Activated CD8-positive, alpha-beta memory T cell treated with anti-CD3 and anti-CD28 coated beads, Interleukin-2, amount 50 U/mL, for 24 hours (primary cell): ENCODE measurements around the gene AASS.
A peak's percentile ranks its signal among the peaks of the same experiment; 100 is the strongest.

ENCODE experiments used
- DNase-seq: peaks from one replicate; pipeline ENCODE4 v3.0.0-alpha.2; 2020; ENCODE audit errors: extremely low read depth

The AASS gene

DNA sequence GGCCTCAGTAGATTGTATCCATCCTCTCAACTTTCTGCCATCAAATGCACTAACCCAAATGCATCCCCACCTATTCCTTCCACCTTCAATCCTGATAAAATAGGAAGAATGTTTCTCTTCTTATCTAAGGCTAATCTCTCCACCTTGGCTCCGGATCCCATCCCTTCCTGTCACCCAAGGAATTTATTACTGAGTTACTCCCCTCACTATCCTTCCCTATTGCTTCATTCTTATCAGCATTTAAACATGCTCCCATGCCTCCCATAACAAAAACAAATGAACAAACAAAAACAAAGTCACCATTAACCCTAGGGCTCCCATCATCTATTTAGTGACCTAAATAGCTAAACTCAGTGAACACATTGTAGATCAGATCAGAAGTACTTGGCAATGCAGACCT, 25.3 kb downstream of the AASS start:
- DNase-seq = no peak

DNA sequence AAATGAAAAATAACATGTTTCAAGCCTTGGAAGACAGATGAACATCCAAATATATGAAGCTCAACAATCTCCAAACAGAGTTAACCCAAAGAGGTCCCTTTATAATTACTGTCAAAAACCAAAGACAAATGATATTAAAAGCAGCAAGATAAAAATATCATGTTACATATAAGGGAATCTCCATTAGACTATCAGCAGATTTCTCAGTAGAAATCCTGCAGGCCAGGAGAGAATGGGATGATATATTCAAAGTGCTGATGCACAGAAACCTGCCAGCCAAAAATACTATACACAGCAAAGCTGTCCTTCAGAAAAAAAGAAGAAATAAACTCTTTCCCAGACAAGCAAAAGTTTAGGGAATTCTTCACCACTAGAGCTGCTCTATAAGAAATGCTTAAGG, 41.0 kb downstream of the AASS start:
- DNase-seq = no peak

DNA sequence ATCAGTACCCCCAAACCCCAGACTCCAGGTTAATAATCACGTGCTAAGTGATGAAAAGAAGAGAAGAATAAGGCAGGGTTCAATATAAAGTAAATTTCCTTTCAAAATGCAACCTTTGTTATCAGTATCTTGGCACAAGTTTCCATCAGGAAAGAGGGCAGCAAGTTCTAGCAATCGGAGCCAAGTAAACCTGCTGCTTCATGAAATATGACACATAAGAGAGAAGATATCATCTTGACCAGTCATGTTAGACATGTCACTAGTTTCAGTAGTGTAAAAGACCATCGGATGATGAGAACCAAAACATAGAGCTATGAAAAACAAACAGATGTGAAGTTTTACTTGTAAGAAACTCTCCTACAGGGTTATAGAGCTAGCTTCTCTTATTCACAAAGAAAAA, 44.0 kb downstream of the AASS start:
- DNase-seq = no peak

DNA sequence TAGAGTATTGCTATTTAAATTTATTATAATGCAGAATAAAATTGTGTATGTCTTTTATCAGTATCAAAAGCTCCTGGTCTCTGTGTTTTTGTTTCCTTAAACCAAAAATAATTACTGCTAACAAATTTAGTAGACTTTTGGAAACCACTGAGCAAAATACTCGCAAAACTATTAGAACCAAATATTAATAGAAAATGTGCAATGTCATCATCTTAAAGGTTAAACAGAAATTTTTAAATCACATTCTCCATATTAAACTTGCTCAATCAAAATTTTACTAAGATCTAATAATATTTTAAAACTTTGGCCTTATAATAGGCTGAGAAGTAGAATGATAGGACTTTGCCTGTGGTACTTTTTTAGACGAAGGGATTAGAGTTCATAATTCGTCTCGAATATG, 48.4 kb downstream of the AASS start:
- no peak for DNase-seq

DNA sequence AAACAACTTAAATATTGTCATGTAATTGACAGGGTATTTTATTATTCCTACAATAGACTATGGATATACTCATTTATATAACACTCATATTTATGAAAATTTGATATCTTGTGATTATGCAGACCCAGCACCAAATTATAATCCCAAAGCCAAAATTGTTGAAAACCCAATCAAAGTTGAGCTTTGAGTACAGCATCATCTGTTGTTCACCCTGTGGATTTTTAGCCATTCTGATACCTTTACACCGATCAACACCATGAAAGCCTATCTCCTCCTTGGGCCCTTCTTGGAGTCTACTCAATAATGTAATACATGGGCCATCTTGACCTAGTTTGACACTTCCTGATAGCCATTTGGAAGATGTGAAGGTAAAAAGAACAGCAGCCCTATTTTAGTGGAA, 49.5 kb downstream of the AASS start:
- DNase-seq = no peak

DNA sequence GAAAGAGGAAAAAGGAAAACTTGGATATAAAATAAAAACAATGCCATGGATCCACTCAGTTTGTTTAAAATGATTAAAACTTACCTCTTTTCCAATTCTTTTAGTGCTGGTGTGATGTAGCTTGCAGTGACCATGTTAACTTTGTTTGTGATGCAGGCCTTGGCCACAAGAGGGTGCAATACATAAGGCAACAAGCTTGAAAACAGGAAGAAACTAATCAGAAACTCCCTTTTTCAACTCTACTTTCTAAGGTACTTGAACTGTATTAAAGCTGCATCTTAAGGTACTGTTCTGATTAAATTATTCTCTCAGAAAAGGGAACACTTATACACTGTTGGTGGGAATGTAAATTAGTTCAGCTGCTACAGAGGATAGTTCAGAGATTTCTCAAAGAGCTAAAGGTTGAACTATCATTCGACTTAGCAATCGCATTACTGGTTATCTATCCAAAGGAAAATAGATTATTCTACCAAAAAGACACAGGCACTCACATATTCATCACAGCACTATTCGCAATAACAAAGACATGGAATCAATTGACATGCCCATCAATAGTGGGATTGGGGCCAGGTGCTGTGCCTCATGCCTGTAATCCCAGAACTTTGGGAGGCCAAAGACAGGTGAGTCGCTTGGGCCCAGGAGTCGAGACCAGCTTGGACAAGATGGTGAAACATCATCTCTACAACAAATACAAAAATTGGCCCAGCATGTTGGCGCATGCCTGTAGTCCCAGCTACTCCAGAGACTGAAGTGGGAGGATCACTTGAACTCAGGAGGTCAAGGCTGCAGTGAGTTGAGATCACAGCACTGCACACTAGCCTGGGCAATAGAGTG, 50.9 kb downstream of the AASS start:
- peak; percentile 6 for DNase-seq

DNA sequence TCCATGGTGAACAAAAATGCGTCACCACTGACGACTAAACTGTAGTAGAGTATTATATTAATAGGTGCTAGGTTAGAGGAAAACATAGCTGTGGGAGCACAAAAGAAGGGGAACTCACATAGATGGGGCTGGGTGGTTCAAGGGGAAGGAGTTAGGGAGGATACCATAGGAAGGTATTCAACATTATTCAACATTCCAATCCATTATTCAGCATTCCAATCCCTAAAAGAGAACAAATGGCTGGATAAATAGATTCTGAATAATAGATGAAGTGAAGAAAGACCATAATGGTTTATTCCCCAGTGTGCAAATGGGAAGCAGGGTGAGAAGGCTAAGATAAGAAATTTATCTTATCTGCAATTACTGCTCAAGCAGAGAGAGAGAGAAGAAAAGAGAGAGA, 61.4 kb downstream of the AASS start:
- no peak for DNase-seq

DNA sequence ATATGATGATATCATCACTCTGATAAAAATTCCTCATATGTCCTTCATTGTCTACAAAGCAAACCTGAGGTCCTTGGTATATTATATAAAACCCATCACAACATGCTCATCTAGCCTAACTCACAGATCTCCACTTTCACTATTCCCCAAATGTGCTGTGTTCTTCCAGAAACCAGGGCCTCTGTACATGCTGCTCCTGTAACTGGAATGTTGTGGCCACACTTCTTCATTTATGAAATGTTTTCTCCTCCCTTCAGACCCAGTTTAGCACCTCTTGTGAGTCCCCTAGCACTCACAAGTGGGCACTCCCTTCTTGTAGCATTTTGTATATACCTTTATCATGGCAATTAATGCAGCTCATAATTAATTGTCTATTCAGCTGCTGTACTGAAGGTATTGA, 61.9 kb downstream of the AASS start:
- DNase-seq = no peak

DNA sequence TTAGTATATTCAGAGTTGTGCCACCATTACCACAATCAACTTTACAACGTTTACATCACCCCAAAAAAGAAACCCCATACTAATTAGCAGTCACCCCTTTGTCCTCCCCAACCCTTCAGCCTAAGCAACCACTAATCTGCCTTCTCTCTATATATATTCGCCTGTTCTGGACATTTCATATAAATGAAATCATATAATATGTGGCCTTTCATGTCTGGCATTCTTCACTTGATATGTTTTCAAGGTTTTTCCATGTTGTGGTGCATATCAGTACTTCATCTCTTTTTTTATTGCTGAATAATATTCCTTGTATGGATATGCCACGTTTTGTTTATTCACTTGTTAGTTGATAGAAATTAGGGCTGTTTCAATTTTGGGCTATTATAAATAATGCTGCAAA, 70.4 kb downstream of the AASS start:
- no peak for DNase-seq

DNA sequence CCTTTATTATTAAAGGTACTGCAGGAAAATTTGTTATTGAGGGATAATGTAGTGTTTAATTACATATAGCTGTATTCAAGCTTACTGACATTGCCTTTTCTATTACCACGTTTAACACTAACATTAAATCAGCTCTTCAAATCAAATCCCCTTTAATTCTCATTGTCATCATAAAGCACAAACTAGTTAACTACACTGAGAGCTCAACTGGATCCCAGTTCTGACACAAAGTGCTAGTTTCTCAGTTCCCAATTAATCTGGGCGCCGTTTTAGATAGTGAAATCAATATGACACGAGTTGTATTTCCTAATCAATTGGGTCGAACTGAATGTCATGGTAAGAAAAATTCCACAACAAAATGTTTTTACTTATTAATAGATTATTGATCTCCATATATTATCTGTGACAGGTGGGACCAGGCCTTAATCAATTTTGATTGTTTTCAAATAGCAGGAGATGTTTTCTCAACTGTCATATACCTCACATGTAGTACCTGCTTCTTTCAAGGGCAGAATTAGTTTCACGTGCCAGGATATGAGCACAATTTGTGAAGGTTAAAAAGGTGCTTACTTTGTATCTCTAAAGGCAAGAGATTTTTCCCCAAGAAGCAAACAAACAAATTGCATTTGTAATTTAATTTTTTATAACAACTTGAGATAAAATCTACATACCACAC, 71.0 kb downstream of the AASS start:
- no peak for DNase-seq

DNA sequence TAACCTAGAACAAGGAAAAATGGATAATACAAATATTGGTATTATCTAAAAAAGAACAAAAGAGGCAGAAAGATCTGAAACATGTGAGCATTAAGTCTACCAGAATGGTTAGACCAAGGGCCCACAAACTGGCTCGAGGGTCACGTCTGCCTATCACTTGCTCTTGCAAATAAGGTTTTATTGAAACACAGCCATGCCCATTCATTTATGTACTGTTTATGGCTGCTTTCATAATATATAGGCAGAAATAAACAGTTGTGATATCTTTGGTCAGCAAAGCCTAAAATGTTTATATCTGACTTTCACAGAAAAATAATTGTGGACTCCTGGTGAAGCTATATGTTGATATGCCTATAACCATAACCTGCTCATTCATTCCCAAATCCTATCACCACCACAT, 71.8 kb downstream of the AASS start:
- DNase-seq = no peak

DNA sequence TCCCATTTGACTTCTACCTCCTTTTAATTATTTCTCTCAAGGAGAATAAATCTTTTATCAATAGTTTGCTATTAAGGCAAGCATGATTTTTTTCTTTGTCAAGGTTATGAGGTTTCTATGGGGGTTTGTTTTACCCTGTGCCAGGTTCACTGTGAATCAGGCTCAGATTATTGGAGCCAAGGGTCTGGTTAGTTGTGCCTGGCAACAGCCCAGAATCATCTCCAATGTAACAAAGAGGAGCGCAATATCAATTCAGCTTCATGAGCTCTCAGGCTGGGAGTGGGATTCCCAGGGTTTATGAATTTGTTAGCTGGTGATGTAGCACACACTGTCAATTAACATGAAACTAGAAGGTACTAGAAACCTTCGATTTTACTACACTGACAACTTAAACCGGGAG, 73.2 kb downstream of the AASS start:
- no peak for DNase-seq

DNA sequence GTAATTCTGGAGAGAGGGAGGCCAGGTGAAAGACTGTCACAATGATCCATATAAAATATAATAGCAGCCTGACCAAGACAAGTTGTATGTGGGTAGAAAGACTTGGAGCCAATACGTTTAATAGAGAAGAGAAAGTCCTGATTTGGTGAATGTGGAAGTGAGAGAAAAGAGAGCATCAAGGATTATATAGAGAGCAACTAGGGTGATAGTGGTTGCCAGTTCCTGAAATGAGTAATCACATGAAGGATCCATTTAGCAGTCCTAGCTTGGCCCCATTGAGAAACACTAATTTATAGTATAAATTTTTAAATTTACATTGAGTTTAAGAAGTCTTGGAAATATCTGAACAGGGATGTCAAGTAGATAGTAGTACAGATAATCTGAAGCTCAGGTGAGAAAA, 74.0 kb downstream of the AASS start:
- no peak for DNase-seq

DNA sequence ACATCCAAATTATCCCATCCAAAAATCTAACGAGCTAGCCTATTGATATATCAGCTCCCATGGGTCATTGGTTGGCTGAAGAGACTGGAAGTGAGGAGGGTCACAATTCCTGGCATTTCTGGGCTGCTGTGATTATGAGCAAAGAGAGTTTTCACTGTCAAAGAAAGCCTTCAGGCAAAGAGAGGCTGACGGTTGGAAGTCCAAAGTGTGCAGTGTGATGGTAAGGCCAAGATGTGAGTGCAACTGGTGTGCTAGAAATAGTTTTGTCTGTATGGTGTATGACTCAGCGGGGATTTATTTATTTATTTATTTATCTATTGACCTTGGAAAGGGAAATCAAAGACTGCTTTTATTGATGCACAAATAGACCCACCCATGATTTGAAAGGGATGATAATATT, 75.0 kb downstream of the AASS start:
- no peak for DNase-seq

DNA sequence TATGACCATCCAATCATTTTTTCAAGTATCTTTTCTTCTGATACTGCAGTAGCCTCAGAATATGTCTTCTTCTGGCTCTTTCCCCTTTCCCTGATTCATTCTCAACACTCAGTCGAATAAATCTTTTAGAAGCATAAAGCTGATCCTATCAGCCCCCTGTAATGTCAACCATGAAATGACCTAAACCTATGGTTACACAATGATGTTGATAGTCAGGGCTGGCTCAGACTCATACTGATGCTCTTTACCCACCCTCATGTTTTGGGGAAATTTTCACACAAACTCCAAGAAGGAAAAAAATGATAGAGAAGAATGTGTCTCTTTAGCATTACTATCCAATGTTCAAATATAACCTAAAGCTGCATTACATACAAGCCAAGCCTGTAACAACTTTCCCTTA, 76.0 kb downstream of the AASS start:
- no peak for DNase-seq

DNA sequence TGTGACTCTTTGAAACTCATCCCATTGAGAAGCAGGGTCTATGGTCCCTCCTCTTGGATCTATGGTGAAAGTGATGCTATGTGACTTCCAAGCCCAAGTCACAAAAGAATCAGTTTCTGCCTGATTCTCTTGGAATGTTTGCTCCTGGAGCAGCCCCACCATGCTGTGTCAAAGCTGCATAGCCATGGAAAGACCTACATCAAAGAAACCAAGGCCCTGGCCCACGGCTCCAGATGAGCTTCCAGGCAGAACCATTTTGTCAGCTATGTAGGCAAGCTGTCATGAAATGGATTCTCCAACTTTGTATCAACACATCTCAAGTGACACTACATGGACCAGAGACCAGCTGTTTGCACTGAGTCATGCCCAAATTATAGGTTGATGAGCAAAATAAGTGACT, 77.0 kb downstream of the AASS start:
- no peak for DNase-seq

DNA sequence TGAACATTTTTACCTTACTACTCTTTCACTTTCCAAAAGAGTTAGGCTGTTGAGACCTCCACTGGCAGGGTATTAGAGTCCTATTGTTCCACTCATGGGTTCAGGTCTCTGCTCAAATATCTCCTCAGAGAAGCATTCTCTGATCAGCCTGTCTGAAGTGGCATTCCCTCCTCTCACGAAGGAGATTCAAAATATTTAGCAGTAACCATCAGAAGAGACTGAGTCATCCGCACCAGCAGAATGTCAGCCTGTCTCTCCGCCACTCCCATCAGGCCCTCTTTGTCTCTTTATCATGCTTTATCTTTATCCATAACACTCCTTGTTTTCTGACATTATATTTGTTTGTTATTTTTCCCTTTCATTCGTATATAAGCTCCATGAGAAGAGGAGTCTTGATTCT, 79.1 kb downstream of the AASS start:
- DNase-seq = no peak

DNA sequence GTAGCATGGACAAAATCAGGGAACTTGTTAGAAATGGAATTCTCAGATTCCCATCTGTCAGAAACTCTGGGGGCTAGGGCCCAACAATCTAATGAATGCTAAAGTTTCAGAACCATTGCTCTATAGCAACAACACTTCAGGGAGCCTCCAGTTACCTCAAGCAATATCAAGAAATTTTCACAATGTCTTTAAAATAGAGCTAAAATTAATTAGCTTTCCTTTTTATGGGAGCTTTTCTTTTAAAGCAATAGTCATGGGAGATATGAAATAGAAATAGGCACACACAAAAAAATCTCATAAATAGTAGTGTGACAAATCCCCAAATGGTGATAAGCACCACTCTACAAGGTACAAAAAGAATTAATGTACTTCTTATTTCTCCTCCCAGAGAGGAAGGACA, 80.9 kb downstream of the AASS start:
- no peak for DNase-seq

DNA sequence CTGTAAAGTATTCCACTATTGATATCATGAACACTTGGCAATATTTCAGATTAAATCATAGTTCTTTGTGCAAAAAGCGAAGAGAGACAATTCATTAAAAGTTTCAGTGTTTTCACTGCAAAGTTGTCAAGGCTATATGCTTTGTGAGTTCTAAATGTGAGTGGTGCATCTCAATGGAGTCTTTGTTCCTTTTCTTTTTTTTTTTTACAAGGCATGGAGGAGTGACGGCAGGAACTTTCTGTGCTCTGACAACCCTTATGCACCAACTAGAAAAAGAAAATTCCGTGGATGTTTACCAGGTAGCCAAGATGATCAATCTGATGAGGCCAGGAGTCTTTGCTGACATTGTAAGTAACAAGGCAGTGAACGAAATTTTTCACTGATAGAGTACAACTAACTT, 84.5 kb downstream of the AASS start:
- no peak for DNase-seq

DNA sequence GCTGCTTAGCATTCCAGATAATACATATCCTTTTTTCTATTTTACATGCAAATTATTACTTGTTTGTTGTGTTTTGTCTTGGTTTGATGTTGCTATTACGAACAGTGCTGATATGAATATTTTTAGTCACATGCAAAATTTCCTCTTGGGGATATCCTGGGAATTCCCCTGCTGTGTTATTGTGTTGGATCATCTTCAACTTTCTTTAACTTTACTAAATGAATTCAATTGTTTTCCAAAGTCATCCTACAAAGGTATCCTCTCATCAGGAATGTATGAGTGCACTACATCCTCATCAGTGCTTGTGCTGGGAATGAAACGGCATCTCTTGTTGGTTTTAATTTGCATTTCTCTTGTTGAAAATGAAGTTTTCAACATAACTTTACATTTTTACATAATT, 87.1 kb downstream of the AASS start:
- no peak for DNase-seq

DNA sequence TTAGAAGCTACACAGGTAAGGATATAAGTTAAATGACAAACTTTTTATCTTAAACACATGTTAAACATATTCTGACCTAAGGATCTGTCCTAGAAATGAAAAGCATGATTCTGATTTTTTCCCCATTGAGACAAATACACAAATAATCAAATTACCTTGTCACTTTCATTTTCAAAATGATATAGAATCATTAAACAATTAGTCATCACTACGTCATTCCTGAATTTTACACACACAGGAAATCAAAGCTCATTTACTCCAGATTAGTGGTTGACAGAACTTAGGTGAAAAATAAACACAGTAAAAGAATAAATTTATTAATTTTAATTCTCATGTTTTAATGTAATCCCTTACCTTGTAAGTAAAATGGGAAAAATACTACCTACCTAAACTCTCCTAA, 89.0 kb downstream of the AASS start:
- DNase-seq = no peak

DNA sequence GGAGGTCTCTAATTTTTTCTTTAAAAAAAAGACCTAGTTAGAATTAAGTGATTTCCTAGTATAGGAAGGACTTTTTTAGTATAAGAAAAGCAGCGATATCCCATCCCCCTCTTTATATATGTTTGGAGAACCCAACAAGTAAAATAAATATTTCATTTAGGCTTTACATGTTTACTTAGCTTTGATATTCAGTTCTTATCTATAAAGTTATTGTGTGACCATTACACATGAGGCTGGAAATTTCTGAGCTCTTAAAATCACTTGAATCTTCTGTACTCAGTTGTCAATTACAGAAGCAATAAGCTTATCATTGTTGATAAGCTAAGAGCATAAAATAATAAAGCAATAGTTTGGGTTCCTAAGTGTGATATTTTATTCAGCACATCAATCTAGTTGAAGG, 89.7 kb downstream of the AASS start:
- DNase-seq = no peak

DNA sequence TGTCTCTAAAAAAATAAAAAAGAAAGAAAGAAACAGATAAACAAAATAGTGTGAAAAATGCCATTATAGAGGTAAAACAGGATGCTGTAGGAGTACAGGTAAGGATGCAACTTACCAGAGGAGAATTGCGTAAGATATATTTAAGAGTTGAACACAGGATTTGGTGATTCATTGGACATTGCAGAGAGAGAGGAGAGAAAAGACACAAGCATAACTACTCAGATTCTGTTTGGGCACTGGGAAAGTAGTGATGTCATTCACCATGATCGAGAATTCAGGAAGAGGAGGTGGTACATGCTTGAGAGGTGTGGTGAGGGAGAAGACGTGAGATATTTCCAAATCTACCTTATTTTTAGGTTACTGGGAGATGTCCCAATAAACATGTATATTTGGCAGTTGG, 97.6 kb downstream of the AASS start:
- DNase-seq = no peak

DNA sequence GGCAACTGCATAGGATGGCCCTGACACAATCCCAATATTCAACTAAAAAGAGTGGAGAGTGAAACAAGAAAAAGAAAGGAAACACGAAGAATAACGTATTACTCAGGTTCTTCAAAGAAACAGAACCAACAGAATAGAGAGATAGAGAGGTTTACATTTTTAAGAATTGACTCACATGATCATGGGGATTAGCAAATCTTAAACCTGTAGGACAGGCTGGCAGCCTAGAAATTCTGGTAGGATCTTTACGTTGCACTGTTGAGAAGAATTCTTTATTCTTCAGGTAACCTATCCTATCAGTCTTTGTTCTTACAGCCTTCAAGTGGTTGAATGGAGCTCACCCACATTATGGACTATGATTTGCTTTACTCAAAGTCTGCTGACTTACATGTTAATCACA, 103.9 kb downstream of the AASS start:
- DNase-seq = no peak
